ENCODE measurements around the gene SPDYE1. TPM values are rescaled to one million over a fixed set of nuclear protein-coding genes. Genes with fewer than 3 reads are reported as not detected.
A peak's percentile ranks its signal among the peaks of the same experiment; 100 is the strongest.

The SPDYE1 gene
- total and polyA plus RNA-seq, 4 donors: 0.71 TPM; not detected in 3

GRCh38 chr7:44042221-44042620 lies 44.5 kb downstream of the SPDYE1 start:
- Histone ChIP-seq H3K27ac (ENCODE audit: low read depth in 1 of 2, low read length in 2 of 2) (no peak overlapping the region), H3K4me3 (ENCODE audit: low read depth in 1 of 3, low read length in 3 of 3) (no peak overlapping the region), H3K4me1 (ENCODE audit: control insufficient read depth in 4 of 4, insufficient read depth in 4 of 4, low read length in 3 of 4) (peaks cover 12 to 31% (median 23%) of the 10 kb centered on the region in 4 donors), H3K36me3 (ENCODE audit: control insufficient read depth in 4 of 4, insufficient read depth in 3 of 4, low read depth in 1 of 4, low read length in 3 of 4) (peaks cover 0 to 5% (median 0%) of the 10 kb centered on the region in 4 donors), H3K27me3 (ENCODE audit: control insufficient read depth in 4 of 4, insufficient read depth in 4 of 4, low read length in 3 of 4) (no peaks in the 10 kb centered on the region), H3K9ac (ENCODE audit: low read depth in 1 of 2, low read length in 2 of 2) (no peak overlapping the region), H3K9me3 (ENCODE audit: control insufficient read depth in 4 of 4, low read length in 3 of 4) (no peaks in the 10 kb centered on the region)
- no peak for DNase-seq (ENCODE audit: low spot score)
- 96% methylated on average over 2 of the region's 2 CpGs for whole genome bisulfite sequencing
- TF ChIP-seq ATF3 (IDR thresholded peaks at IDR 0.05) (no peak), NR2F2 (IDR thresholded peaks at IDR 0.05) (no peak), GABPA (IDR thresholded peaks at IDR 0.05 in 1 of 2, conservative IDR thresholded peaks at IDR 0.05 in 1 of 2) (no peak), YY1 (IDR thresholded peaks at IDR 0.05) (no peak), SP1 (IDR thresholded peaks at IDR 0.05) (no peak), RAD21 (IDR thresholded peaks at IDR 0.05) (no peak), FOXA1 (IDR thresholded peaks at IDR 0.05) (no peak)

DNA sequence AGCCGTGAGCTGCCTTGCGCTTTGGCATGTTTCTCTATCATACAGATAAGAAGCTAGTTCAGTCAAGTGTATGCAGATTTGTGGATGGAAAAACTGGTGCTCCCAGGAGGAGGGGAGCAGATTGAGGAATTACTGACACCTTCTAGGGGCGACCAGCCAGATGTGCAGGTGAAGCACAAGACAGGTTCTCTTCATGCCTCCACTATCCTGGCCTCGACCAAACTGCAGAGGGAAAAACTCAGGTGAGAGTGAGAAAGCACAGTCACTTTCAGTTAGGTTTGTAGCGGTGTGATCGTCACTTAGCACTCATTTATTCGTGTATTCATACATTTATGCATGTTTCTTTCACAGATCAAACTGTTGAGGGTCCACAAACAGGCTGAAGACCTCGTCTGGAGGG lies 46.2 kb downstream of the SPDYE1 start:
- Histone ChIP-seq H3K9me3 (ENCODE audit: control insufficient read depth in 4 of 4, low read length in 3 of 4) (no peaks in the 10 kb centered on the region), H3K4me3 (ENCODE audit: low read depth in 1 of 3, low read length in 3 of 3) (peak overlapping the region; percentile 74 to 96 (median 87)), H3K4me1 (ENCODE audit: control insufficient read depth in 4 of 4, insufficient read depth in 4 of 4, low read length in 3 of 4) (peaks cover 12 to 31% (median 23%) of the 10 kb centered on the region in 4 donors), H3K36me3 (ENCODE audit: control insufficient read depth in 4 of 4, insufficient read depth in 3 of 4, low read depth in 1 of 4, low read length in 3 of 4) (peaks cover 0 to 5% (median 1%) of the 10 kb centered on the region in 4 donors), H3K27ac (ENCODE audit: low read depth in 1 of 2, low read length in 2 of 2) (peak overlapping the region; percentile 88 to 91), H3K27me3 (ENCODE audit: control insufficient read depth in 4 of 4, insufficient read depth in 4 of 4, low read length in 3 of 4) (no peaks in the 10 kb centered on the region), H3K9ac (ENCODE audit: low read depth in 1 of 2, low read length in 2 of 2) (peak overlapping the region; percentile 95 to 97)
- no peak for DNase-seq (ENCODE audit: low spot score)
- no peak for TF ChIP-seq NR2F2 (IDR thresholded peaks at IDR 0.05)
- no peak for TF ChIP-seq YY1 (IDR thresholded peaks at IDR 0.05)
- TF ChIP-seq SP1 (IDR thresholded peaks at IDR 0.05): no peak
- TF ChIP-seq FOXA2 (IDR thresholded peaks at IDR 0.05): no peak
- TF ChIP-seq JUND (IDR thresholded peaks at IDR 0.05): no peak
- no peak for TF ChIP-seq GABPA (IDR thresholded peaks at IDR 0.05 in 1 of 2, conservative IDR thresholded peaks at IDR 0.05 in 1 of 2)
- no peak for TF ChIP-seq EGR1 (IDR thresholded peaks at IDR 0.05; ENCODE audit: low read depth in 2 of 2)
- TF ChIP-seq HNF4A (conservative IDR thresholded peaks at IDR 0.05): no peak
- no peak for TF ChIP-seq CTCF (IDR thresholded peaks at IDR 0.05; ENCODE audit: low read depth, low read length, missing input control)
- no peak for TF ChIP-seq RAD21 (IDR thresholded peaks at IDR 0.05)
- TF ChIP-seq, protein P1, sequence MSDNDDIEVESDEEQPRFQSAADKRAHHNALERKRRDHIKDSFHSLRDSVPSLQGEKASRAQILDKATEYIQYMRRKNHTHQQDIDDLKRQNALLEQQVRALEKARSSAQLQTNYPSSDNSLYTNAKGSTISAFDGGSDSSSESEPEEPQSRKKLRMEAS (IDR thresholded peaks at IDR 0.05): no peak
- TF ChIP-seq, protein P2, sequence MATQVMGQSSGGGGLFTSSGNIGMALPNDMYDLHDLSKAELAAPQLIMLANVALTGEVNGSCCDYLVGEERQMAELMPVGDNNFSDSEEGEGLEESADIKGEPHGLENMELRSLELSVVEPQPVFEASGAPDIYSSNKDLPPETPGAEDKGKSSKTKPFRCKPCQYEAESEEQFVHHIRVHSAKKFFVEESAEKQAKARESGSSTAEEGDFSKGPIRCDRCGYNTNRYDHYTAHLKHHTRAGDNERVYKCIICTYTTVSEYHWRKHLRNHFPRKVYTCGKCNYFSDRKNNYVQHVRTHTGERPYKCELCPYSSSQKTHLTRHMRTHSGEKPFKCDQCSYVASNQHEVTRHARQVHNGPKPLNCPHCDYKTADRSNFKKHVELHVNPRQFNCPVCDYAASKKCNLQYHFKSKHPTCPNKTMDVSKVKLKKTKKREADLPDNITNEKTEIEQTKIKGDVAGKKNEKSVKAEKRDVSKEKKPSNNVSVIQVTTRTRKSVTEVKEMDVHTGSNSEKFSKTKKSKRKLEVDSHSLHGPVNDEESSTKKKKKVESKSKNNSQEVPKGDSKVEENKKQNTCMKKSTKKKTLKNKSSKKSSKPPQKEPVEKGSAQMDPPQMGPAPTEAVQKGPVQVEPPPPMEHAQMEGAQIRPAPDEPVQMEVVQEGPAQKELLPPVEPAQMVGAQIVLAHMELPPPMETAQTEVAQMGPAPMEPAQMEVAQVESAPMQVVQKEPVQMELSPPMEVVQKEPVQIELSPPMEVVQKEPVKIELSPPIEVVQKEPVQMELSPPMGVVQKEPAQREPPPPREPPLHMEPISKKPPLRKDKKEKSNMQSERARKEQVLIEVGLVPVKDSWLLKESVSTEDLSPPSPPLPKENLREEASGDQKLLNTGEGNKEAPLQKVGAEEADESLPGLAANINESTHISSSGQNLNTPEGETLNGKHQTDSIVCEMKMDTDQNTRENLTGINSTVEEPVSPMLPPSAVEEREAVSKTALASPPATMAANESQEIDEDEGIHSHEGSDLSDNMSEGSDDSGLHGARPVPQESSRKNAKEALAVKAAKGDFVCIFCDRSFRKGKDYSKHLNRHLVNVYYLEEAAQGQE (IDR thresholded peaks at IDR 0.05): no peak
- TF ChIP-seq, protein P3, sequence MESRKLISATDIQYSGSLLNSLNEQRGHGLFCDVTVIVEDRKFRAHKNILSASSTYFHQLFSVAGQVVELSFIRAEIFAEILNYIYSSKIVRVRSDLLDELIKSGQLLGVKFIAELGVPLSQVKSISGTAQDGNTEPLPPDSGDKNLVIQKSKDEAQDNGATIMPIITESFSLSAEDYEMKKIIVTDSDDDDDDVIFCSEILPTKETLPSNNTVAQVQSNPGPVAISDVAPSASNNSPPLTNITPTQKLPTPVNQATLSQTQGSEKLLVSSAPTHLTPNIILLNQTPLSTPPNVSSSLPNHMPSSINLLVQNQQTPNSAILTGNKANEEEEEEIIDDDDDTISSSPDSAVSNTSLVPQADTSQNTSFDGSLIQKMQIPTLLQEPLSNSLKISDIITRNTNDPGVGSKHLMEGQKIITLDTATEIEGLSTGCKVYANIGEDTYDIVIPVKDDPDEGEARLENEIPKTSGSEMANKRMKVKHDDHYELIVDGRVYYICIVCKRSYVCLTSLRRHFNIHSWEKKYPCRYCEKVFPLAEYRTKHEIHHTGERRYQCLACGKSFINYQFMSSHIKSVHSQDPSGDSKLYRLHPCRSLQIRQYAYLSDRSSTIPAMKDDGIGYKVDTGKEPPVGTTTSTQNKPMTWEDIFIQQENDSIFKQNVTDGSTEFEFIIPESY (IDR thresholded peaks at IDR 0.05): no peak
- TF ChIP-seq RXRA (IDR thresholded peaks at IDR 0.05): no peak
- TF ChIP-seq HNF4G (IDR thresholded peaks at IDR 0.05): no peak
- TF ChIP-seq TAF1 (conservative IDR thresholded peaks at IDR 0.05): no peak
- no peak for TF ChIP-seq ATF3 (IDR thresholded peaks at IDR 0.05)
- TF ChIP-seq FOXA1 (IDR thresholded peaks at IDR 0.05): no peak
- 21% methylated on average over 8 of the region's 8 CpGs for WGBS
